A172 (cell line): Measurements from ENCODE around the gene TRAPPC11. TPM values are rescaled to one million over a fixed set of nuclear protein-coding genes. Genes with fewer than 3 reads are reported as not detected.

ENCODE experiments used
- DNase-seq: peaks from one replicate; pipeline ENCODE4 v3.0.0-alpha.2; 2015; ENCODE audit warnings: low spot score
- total RNA-seq: library from RNA; depleted of rRNA; stranded (reverse); fragments of >200 nt; shearing (Covaris generic); gene quantifications from 2 replicates; pipeline ENCODE4 v1.2.3, GENCODE V29; 2014; rRNA removed

Gene TRAPPC11
- total RNA-seq, 1 experiment from 2014 or later: 29.5 TPM

DNA sequence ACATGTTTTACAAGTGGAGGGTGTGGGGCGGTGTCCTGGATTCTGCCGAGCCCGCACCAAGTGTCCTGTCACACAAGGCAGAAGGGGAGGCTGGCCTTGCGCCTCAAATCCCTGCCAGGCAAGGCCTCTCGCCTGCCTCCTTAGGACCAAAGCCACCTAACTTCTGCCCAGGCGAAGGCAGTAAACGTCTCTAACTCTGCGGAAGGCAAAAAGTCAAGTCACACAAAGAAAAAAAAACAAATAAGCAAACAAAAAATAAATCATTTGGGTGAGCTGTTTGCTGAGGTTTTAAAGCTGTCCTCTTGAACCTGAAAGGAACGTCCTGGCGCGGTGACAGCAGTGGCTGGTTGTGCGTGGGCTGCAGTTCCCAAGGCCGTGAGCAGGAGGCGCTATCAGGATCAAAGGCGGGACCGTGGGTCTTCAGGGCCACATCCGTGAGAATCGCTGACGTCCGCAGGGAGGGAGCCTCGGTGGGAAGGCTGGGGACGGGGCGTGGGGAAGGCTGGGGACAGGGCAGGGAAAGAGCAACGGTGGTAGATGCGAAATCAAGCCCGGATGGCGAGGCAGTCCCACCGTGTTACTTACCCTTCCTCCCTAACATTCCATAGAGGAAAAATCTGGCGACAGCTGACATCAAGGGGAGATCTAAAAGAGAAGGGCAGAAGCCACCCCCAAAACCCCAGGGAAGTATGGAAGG lies 99.1 kb downstream of the TRAPPC11 start:
- DNase-seq: no peak

- no peak for DNase-seq
These were observed 99.8 kb downstream of the TRAPPC11 start for GRCh38 chr4:183758758-183759447.

DNA sequence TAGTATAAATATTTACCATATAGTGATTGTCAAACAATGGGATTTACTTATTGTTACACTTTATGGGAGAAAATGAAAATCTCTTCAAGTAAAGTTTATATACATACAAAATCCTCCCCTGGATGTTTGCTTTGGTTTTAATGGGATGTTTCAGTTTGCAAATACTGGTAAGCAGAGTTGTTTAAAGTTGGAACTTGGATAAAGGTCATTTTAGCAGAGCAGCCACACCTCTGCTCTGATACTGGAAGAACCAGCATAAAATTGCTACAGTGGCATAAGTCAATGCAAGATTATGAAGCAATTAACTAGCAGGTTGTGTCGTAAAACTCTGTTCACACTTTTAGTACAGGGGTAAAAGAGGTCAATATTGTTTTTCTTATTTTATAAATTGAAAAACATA lies 101.2 kb downstream of the TRAPPC11 start:
- DNase-seq: no peak

Other genes with a start within 250 kb of the TRAPPC11 start
- 23.3 and 25.5 TPM in 2 replicates for gene CDKN2AIP, start 214.7 kb upstream of the TRAPPC11 start, total RNA-seq
- gene ING2, start 154.2 kb upstream of the TRAPPC11 start, total RNA-seq: 16.0 and 16.8 TPM in 2 replicates
- 42.6 and 58.6 TPM in 2 replicates for gene RWDD4, start 108 bp upstream of the TRAPPC11 start, total RNA-seq
- gene STOX2, start 246.0 kb downstream of the TRAPPC11 start, total RNA-seq: 2.3 and 3.4 TPM in 2 replicates